Effector memory CD4-positive, alpha-beta T cell (primary cell): Measurements from ENCODE around the gene IPPK.
"Not testable (repeated sequence)": the region's sequence is repeated elsewhere in the genome, so short reads cannot be mapped to it uniquely, and the experiment has no call there.

ENCODE experiments used
- DNase-seq, 3 donors: peaks; one replicate each; pipeline ENCODE4 v3.0.0-alpha.2; 2020
- H3K27ac ChIP-seq: 2 replicates; pipeline ENCODE4 v1.7.0; 2013; ENCODE audit warnings: mild to moderate bottlenecking, low read length, moderate library complexity; ENCODE audit not compliant: insufficient read depth, poor library complexity, severe bottlenecking
- H3K27me3 ChIP-seq: replicated peaks from 2 replicates; pipeline ENCODE4 v1.7.0; 2013; ENCODE audit warnings: mild to moderate bottlenecking, low read length; ENCODE audit not compliant: insufficient read depth, control insufficient read depth, poor library complexity, severe bottlenecking
- H3K36me3 ChIP-seq: 2 replicates; pipeline ENCODE4 v1.7.0; 2013; ENCODE audit warnings: mild to moderate bottlenecking, low read length, moderate library complexity; ENCODE audit not compliant: control insufficient read depth, insufficient read depth
- H3K4me1 ChIP-seq: 2 replicates; pipeline ENCODE4 v1.7.0; 2013; ENCODE audit warnings: low read length, mild to moderate bottlenecking; ENCODE audit not compliant: control insufficient read depth, insufficient read depth, poor library complexity, severe bottlenecking
- H3K4me3 ChIP-seq: 2 replicates; pipeline ENCODE4 v1.7.0; 2013; ENCODE audit warnings: low read length, low read depth, mild to moderate bottlenecking; ENCODE audit not compliant: insufficient read depth, poor library complexity, severe bottlenecking
- H3K9me3 ChIP-seq: 2 replicates; pipeline ENCODE4 v1.7.0; 2013; ENCODE audit warnings: mild to moderate bottlenecking, low read length, moderate library complexity; ENCODE audit not compliant: control insufficient read depth

The IPPK gene

GRCh38 chr9:92589923-92590322, 80.0 kb downstream of the IPPK start:
- H3K4me3 ChIP-seq = no peak overlapping the region
- no peaks in the 10 kb centered on the region for H3K27me3 ChIP-seq
- no peaks in the 10 kb centered on the region for H3K9me3 ChIP-seq
- DNase-seq = no peak
- H3K27ac ChIP-seq = no peak overlapping the region
- no peaks in the 10 kb centered on the region for H3K36me3 ChIP-seq
- H3K4me1 ChIP-seq = no peaks in the 10 kb centered on the region

DNA sequence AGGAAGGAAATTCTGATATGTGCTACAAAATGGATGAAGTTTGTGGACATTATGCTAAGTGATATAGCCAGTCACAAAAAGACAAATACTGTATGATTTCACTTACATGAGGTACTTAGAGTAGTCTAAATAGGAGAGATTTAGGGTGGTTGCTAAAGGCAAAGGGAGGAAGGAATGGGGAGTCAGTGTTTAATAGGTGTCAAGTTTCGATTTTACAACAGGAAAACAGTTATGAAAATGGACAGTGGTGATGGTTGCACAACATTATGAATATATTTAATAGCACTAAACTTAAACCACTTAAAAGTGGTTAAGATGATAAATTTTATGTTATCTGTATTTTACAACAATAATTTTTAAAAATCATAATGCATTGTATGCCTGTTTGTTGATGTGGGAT, 93.8 kb downstream of the IPPK start:
- no peaks in the 10 kb centered on the region for H3K4me1 ChIP-seq
- no peak overlapping the region for H3K4me3 ChIP-seq
- H3K27ac ChIP-seq = no peak overlapping the region
- H3K36me3 ChIP-seq = no peaks in the 10 kb centered on the region
- no peak for DNase-seq
- no peaks in the 10 kb centered on the region for H3K9me3 ChIP-seq
- no peaks in the 10 kb centered on the region for H3K27me3 ChIP-seq

GRCh38 chr9:92573612-92574011, 96.3 kb downstream of the IPPK start:
- H3K4me1 ChIP-seq, H3K9me3 ChIP-seq, H3K27ac ChIP-seq, H3K27me3 ChIP-seq, DNase-seq, H3K4me3 ChIP-seq, H3K36me3 ChIP-seq: not testable (repeated sequence)

DNA sequence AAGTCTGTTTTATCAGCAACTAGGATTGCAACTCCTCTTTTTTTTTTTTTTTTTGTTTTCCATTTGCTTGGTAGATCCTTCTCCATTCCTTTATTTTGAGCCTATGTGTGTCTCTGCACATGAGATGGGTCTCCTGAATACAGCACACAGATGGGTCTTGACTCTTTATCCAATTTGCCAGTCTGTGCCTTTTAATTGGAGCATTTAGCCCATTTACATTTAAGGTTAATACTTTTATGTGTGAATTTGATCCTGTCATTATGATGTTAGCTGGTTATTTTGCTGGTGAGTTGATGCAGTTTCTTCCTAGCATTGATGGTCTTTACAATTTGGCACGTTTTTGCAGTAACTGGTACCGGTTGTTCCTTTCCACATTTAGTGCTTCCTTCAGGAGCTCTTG, 98.1 kb downstream of the IPPK start:
- not testable (repeated sequence) for H3K4me1 ChIP-seq, DNase-seq, H3K27ac ChIP-seq, H3K9me3 ChIP-seq, H3K4me3 ChIP-seq, H3K36me3 ChIP-seq, H3K27me3 ChIP-seq

DNA sequence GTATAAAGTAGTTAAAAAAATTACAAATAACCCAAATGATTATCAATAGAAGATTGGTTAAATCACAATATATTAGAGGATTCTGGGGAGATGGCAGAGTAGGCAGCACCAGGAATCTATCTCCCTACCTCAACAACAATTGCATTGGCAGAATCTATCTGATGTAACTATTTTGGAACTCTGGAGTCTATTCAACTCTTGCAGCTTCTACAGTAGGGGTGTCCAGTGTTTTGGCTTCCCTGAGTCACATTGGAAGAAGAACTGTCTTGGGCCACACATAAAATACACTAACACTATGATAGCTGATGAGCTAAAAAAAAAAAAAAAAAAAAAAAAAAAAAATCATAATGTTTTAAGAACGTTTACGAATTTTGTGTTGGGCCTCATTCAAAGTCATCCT, 104.9 kb downstream of the IPPK start:
- no peak for DNase-seq
- Histone ChIP-seq H3K4me3 (no peak overlapping the region), H3K27me3 (no peaks in the 10 kb centered on the region), H3K36me3 (no peaks in the 10 kb centered on the region), H3K4me1 (no peaks in the 10 kb centered on the region), H3K27ac (no peak overlapping the region), H3K9me3 (no peaks in the 10 kb centered on the region)

DNA sequence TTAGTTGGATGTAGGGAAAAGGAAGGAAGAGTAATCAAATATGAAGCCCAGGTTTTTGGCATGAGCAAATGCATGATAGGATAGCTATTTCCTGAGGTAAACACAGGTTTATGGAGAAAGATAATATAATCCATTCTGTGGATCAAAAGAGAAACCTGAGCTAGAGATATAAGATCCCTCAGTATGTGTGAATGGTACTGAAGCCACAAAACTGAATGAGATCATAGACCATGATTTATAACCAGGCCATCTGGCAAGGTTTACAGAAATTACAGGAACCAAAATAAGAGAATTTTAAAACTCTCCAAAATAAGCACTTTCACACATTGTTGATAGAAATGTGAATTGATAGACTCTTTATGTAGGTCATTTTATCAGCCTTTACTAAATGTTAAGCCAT, 105.4 kb downstream of the IPPK start:
- H3K4me3 ChIP-seq = no peak overlapping the region
- no peaks in the 10 kb centered on the region for H3K4me1 ChIP-seq
- no peaks in the 10 kb centered on the region for H3K36me3 ChIP-seq
- H3K27ac ChIP-seq = no peak overlapping the region
- DNase-seq = no peak
- H3K27me3 ChIP-seq = no peaks in the 10 kb centered on the region
- no peaks in the 10 kb centered on the region for H3K9me3 ChIP-seq
